Fibroblast of villous mesenchyme (primary cell): ENCODE data around the gene GLT8D2. TPM values are rescaled to one million over a fixed set of nuclear protein-coding genes. Genes with fewer than 3 reads are reported as not detected.
A peak's percentile ranks its signal among the peaks of the same experiment; 100 is the strongest.

ENCODE experiments used
- DNase-seq: peaks from one replicate; pipeline ENCODE4 v3.0.0-alpha.2; 2010; ENCODE audit warnings: low read depth
- H3K4me3 ChIP-seq: 2 replicates; pipeline ENCODE4 v1.5.1; 2011; ENCODE audit warnings: low read depth, mild to moderate bottlenecking, low read length
- CTCF ChIP-seq: IDR thresholded peaks from 2 replicates; pipeline ENCODE4 v1.5.1; 2012; ENCODE audit warnings: low read depth, mild to moderate bottlenecking, low read length; ENCODE audit not compliant: insufficient read depth
- total RNA-seq: library from RNA; depleted of rRNA; stranded (reverse); fragments of >200 nt; gene quantifications from 2 replicates; pipeline ENCODE4 v1.2.3, GENCODE V29; 2012

Gene GLT8D2
- total RNA-seq, 1 donor: 51.4 TPM

GRCh38 chr12:104010606-104011169 is 39.3 kb downstream of the GLT8D2 start:
- no peak overlapping the region for H3K4me3 ChIP-seq
- TF ChIP-seq CTCF: no peak
- DNase-seq: no peak

- no peak for DNase-seq
- no peak overlapping the region for H3K4me3 ChIP-seq
- no peak for TF ChIP-seq CTCF
Measured at GRCh38 chr12:104010121-104010520, 39.9 kb downstream of the GLT8D2 start.

- peak; percentile 36 for DNase-seq
- TF ChIP-seq CTCF: no peak
- no peak overlapping the region for H3K4me3 ChIP-seq
Measured at GRCh38 chr12:104006929-104007328, 43.1 kb downstream of the GLT8D2 start.

GRCh38 chr12:104003596-104003995 is 46.4 kb downstream of the GLT8D2 start:
- DNase-seq: no peak
- no peak for TF ChIP-seq CTCF

GRCh38 chr12:104002686-104003085 is 47.3 kb downstream of the GLT8D2 start:
- no peak overlapping the region for H3K4me3 ChIP-seq
- DNase-seq: no peak
- no peak for TF ChIP-seq CTCF

More at GRCh38 chr12:104003596-104003995, 46.4 kb downstream of the GLT8D2 start:
- no peak overlapping the region for H3K4me3 ChIP-seq

- H3K4me3 ChIP-seq: no peak overlapping the region
- no peak for TF ChIP-seq CTCF
- DNase-seq: no peak
Measured at GRCh38 chr12:104000807-104001434, 49.1 kb downstream of the GLT8D2 start.

- no peak for DNase-seq
- TF ChIP-seq CTCF: no peak
- H3K4me3 ChIP-seq: no peak overlapping the region
Measured at GRCh38 chr12:103998976-103999375, 51.0 kb downstream of the GLT8D2 start.
